ENCODE results near the gene WFIKKN2.
"Not testable (repeated sequence)": the region's sequence is repeated elsewhere in the genome, so short reads cannot be mapped to it uniquely, and the experiment has no call there.

- TF ChIP-seq, protein P1, sequence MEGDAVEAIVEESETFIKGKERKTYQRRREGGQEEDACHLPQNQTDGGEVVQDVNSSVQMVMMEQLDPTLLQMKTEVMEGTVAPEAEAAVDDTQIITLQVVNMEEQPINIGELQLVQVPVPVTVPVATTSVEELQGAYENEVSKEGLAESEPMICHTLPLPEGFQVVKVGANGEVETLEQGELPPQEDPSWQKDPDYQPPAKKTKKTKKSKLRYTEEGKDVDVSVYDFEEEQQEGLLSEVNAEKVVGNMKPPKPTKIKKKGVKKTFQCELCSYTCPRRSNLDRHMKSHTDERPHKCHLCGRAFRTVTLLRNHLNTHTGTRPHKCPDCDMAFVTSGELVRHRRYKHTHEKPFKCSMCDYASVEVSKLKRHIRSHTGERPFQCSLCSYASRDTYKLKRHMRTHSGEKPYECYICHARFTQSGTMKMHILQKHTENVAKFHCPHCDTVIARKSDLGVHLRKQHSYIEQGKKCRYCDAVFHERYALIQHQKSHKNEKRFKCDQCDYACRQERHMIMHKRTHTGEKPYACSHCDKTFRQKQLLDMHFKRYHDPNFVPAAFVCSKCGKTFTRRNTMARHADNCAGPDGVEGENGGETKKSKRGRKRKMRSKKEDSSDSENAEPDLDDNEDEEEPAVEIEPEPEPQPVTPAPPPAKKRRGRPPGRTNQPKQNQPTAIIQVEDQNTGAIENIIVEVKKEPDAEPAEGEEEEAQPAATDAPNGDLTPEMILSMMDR (IDR thresholded peaks at IDR 0.05; ENCODE audit: insufficient read depth, low read depth, low read length), result not testable (repeated sequence)
- not testable (repeated sequence) for TF ChIP-seq EZH2 (IDR thresholded peaks at IDR 0.05; ENCODE audit: insufficient read depth, low read length)
Measured at GRCh38 chr17:50859727-50860126, 24.3 kb downstream of the WFIKKN2 start.
